ENCODE results near the gene IVNS1ABP. TPM values are rescaled to one million over a fixed set of nuclear protein-coding genes. Genes with fewer than 3 reads are reported as not detected.

Gene IVNS1ABP
- total and polyA plus RNA-seq, 7 donors, result 27.6 to 80.6 (median 40.5) TPM

DNA sequence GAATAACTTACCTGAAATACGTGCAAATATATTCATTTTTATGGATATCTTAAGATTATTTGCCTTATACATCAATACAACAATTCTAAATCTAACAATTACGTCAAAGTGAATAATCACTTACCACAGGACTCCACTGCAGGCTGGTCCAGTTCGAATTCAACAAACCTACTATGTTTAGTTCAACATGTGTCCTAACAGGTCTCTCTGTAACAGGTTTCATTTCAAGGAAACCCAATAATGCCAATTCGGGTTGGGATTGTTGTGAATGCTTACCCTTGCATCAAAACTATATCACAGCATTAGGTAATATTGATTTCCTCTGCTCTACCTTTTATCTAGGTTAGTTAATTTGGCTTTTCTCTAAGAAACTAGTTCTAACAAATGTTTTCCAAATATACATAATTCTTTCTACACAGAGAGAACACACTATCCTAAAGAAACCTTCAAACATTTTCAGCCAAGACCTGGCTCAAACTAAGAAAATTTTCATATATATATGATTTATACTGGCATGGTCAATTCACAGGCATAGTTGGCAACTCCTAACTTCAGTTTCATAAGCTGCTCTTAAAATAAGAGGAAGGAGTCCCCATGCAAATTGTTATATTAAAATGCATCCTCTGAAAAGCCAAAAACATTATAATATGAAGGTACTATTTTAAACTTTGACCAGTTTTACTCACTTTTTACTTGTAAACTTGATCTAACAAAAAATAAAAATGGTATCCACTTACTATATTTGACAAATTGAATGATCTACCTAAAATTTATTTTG lies 4.5 kb downstream of the IVNS1ABP start:
- Histone ChIP-seq H3K4me1 (peaks cover 40% of the 10 kb centered on the region), H3K27me3 (ENCODE audit: insufficient read depth in 3 of 3, low read length in 2 of 3) (no peaks in the 10 kb centered on the region), H3K4me3 (no peak overlapping the region), H3K27ac (no peak overlapping the region), H3K9me3 (no peaks in the 10 kb centered on the region), H3K36me3 (ENCODE audit: insufficient read depth in 1 of 2, low read depth in 1 of 2) (peaks cover 15 to 34% of the 10 kb centered on the region in 2 donors)
- intact Hi-C loops (cut with DNase I), result loop anchor here in 1 of 2 donors (10.0 kb wide), 1 partner anchor 362 kb away; no protein-coding TSS in a partner anchor
- ATAC-seq (no peak), DNase-seq (no peak)
- WGBS, 3 donors, result 77 to 90% (median 87%) methylated on average over 4 of the region's 4 CpGs
- TF ChIP-seq, protein P1, sequence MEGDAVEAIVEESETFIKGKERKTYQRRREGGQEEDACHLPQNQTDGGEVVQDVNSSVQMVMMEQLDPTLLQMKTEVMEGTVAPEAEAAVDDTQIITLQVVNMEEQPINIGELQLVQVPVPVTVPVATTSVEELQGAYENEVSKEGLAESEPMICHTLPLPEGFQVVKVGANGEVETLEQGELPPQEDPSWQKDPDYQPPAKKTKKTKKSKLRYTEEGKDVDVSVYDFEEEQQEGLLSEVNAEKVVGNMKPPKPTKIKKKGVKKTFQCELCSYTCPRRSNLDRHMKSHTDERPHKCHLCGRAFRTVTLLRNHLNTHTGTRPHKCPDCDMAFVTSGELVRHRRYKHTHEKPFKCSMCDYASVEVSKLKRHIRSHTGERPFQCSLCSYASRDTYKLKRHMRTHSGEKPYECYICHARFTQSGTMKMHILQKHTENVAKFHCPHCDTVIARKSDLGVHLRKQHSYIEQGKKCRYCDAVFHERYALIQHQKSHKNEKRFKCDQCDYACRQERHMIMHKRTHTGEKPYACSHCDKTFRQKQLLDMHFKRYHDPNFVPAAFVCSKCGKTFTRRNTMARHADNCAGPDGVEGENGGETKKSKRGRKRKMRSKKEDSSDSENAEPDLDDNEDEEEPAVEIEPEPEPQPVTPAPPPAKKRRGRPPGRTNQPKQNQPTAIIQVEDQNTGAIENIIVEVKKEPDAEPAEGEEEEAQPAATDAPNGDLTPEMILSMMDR (IDR thresholded peaks at IDR 0.05), result no peak

GRCh38 chr1:185311589-185312225 lies 5.3 kb downstream of the IVNS1ABP start:
- H3K27me3 ChIP-seq (ENCODE audit: insufficient read depth in 3 of 3, low read length in 2 of 3), result no peaks in the 10 kb centered on the region
- H3K4me3 ChIP-seq, result no peak overlapping the region
- H3K4me1 ChIP-seq, result peaks cover 40% of the 10 kb centered on the region
- intact Hi-C loops (cut with DNase I), result loop anchor here in 1 of 2 donors (10.0 kb wide), 1 partner anchor 363 kb away; no protein-coding TSS in a partner anchor
- TF ChIP-seq, protein P1 (IDR thresholded peaks at IDR 0.05), result no peak
- no peak overlapping the region for H3K27ac ChIP-seq
- DNase-seq, result no peak
- no peaks in the 10 kb centered on the region for H3K9me3 ChIP-seq
- peaks cover 19 to 42% of the 10 kb centered on the region in 2 donors for H3K36me3 ChIP-seq (ENCODE audit: insufficient read depth in 1 of 2, low read depth in 1 of 2)
- no peak for ATAC-seq

- ATAC-seq, result no peak
These were observed 7.5 kb downstream of the IVNS1ABP start for GRCh38 chr1:185309566-185309965.

GRCh38 chr1:185308126-185308525 lies 8.9 kb downstream of the IVNS1ABP start:
- intact Hi-C loops (cut with DNase I), result loop anchor here in 1 of 2 donors (10.0 kb wide), 1 partner anchor 1007 kb away; no protein-coding TSS in a partner anchor
- Histone ChIP-seq H3K27ac (no peak overlapping the region), H3K36me3 (ENCODE audit: insufficient read depth in 1 of 2, low read depth in 1 of 2) (peaks cover 23 to 78% of the 10 kb centered on the region in 2 donors), H3K9me3 (no peaks in the 10 kb centered on the region), H3K4me1 (peaks cover 16% of the 10 kb centered on the region), H3K27me3 (ENCODE audit: insufficient read depth in 3 of 3, low read length in 2 of 3) (no peaks in the 10 kb centered on the region), H3K4me3 (no peak overlapping the region)
- TF ChIP-seq, protein P1 (IDR thresholded peaks at IDR 0.05), result no peak
- ATAC-seq, result no peak
- WGBS, 3 donors, result 97 to 99% (median 98%) methylated on average over 1 of the region's 1 CpG
- DNase-seq, result no peak

More at GRCh38 chr1:185309566-185309965, 7.5 kb downstream of the IVNS1ABP start:
- intact Hi-C loops (cut with DNase I), result loop anchor here in 1 of 2 donors (10.0 kb wide), 1 partner anchor 1005 kb away; no protein-coding TSS in a partner anchor
- TF ChIP-seq, protein P1 (IDR thresholded peaks at IDR 0.05), result no peak
- Histone ChIP-seq H3K27ac (no peak overlapping the region), H3K9me3 (no peaks in the 10 kb centered on the region), H3K36me3 (ENCODE audit: insufficient read depth in 1 of 2, low read depth in 1 of 2) (peaks cover 19 to 64% of the 10 kb centered on the region in 2 donors), H3K4me1 (peaks cover 29% of the 10 kb centered on the region), H3K4me3 (no peak overlapping the region), H3K27me3 (ENCODE audit: insufficient read depth in 3 of 3, low read length in 2 of 3) (no peaks in the 10 kb centered on the region)
- no peak for DNase-seq
- WGBS, 3 donors, result 12 to 27% (median 18%) methylated on average over 2 of the region's 2 CpGs

Data from psoas muscle (tissue), 8 donors.